Endothelial cell of umbilical vein (primary cell): ENCODE results near the gene URM1. TPM values are rescaled to one million over a fixed set of nuclear protein-coding genes. Genes with fewer than 3 reads are reported as not detected.

Experiments
- BruUV-seq: library from RNA; stranded (reverse); fragments of 400-500 nt; replicated peaks from 2 replicates; lab custom pipeline; 2021; lab: Mats Ljungman, UMichigan
- CTCF ChIA-PET: fragments of 300-600, 350-600 bp; sonication (Branson Sonifier 250); formaldehyde crosslinking; loops from one replicate; lab custom pipeline; 2021; ENCODE audit warnings: antibody characterized with exemption, inconsistent platforms; lab: Charles Lee
- POLR2A ChIA-PET: fragments of 300-600, 350-600 bp; sonication (Branson Sonifier 250); formaldehyde crosslinking; loops from one replicate; lab custom pipeline; 2021; ENCODE audit warnings: antibody characterized with exemption, inconsistent platforms; lab: Charles Lee
- DNase-seq: peaks from one replicate; pipeline ENCODE4 v3.0.0-alpha.2; 2011; ENCODE audit warnings: low read depth, low spot score
- FAIRE-seq: peaks from 2 replicates; lab custom pipeline; 2011; peaks lifted over from hg19 to GRCh38; lab: Jason Lieb, UNC
- H2AFZ ChIP-seq: 2 replicates; pipeline ENCODE4 v1.6.0; 2012; ENCODE audit warnings: low read depth, low read length, control low read depth, inconsistent platforms
- H3K27ac ChIP-seq: 2 replicates; pipeline ENCODE4 v1.5.1; 2011; ENCODE audit warnings: low read depth, mild to moderate bottlenecking, control low read depth, low read length, moderate library complexity; ENCODE audit not compliant: insufficient read depth
- H3K27me3 ChIP-seq, 2 experiments: 2 replicates each; pipeline versions ENCODE4 v1.6.0 to v1.6.1; 2011; ENCODE audit warnings: low read length in 2 of 2, mixed read lengths in 1 of 2; ENCODE audit not compliant: control insufficient read depth in 2 of 2, insufficient read depth in 2 of 2
- H3K36me3 ChIP-seq, 2 experiments: 2 replicates in 1 of 2; 3 replicates in 1 of 2; pipeline ENCODE4 v1.5.1; 2011; ENCODE audit warnings: low read length in 2 of 2, mild to moderate bottlenecking in 1 of 2, moderate library complexity in 1 of 2; ENCODE audit not compliant: control insufficient read depth in 2 of 2, insufficient read depth in 2 of 2; ENCODE audit errors: extremely low read depth in 1 of 2
- H3K4me1 ChIP-seq: 3 replicates; pipeline ENCODE4 v1.5.1; 2011; ENCODE audit warnings: mild to moderate bottlenecking, low read length; ENCODE audit not compliant: control insufficient read depth, insufficient read depth; ENCODE audit errors: extremely low read depth
- H3K4me2 ChIP-seq: 2 replicates; pipeline ENCODE4 v1.6.1; 2011; ENCODE audit warnings: low read length, control low read depth, mixed read lengths; ENCODE audit not compliant: insufficient read depth
- H3K4me3 ChIP-seq, 3 experiments: fragments of 200-600 bp in 1 of 3; sonication (generic), shearing (Covaris generic) in 1 of 3; replicated peaks in 1 of 3; 2 replicates each; pipeline ENCODE4 v1.5.1; 2011 to 2016; ENCODE audit warnings: control low read depth in 3 of 3, low read length in 3 of 3, mild to moderate bottlenecking in 2 of 3, inconsistent platforms in 1 of 3, low read depth in 1 of 3, moderate library complexity in 1 of 3; ENCODE audit not compliant: insufficient read depth in 1 of 3
- H3K79me2 ChIP-seq: 2 replicates; pipeline ENCODE4 v1.6.0; 2012; ENCODE audit warnings: low read length, inconsistent platforms; ENCODE audit not compliant: control insufficient read depth, insufficient read depth
- H3K9ac ChIP-seq: replicated peaks from 2 replicates; pipeline ENCODE3; 2011; ENCODE audit warnings: low read length, control low read depth; ENCODE audit not compliant: insufficient read depth; ENCODE audit errors: extremely low read depth
- H3K9me1 ChIP-seq: replicated peaks from 3 replicates; pipeline ENCODE4 v1.6.0; 2011; ENCODE audit warnings: mild to moderate bottlenecking, low read length; ENCODE audit not compliant: control insufficient read depth, insufficient read depth; ENCODE audit errors: extremely low read depth
- H3K9me3 ChIP-seq: replicated peaks from 2 replicates; pipeline ENCODE4 v1.5.1; 2012; ENCODE audit warnings: low read length, inconsistent platforms; ENCODE audit not compliant: control insufficient read depth, insufficient read depth
- H4K20me1 ChIP-seq: replicated peaks from 2 replicates; pipeline ENCODE3; 2011; ENCODE audit warnings: mild to moderate bottlenecking, low read length; ENCODE audit not compliant: control insufficient read depth, insufficient read depth; ENCODE audit errors: extremely low read depth
- EZH2 ChIP-seq: IDR thresholded peaks from 2 replicates; pipeline ENCODE4 v1.6.1; 2012; ENCODE audit warnings: borderline replicate concordance, low read depth, mild to moderate bottlenecking, moderate library complexity, low read length, inconsistent platforms; ENCODE audit not compliant: severe bottlenecking
- FOS ChIP-seq: IDR thresholded peaks from 2 replicates; pipeline ENCODE4 v1.6.1; 2011; ENCODE audit warnings: mild to moderate bottlenecking, low read length, moderate library complexity, borderline replicate concordance; ENCODE audit not compliant: insufficient read depth
- POLR2A ChIP-seq: IDR thresholded peaks from 2 replicates; pipeline ENCODE4 v1.6.1; 2012; ENCODE audit warnings: low read depth, mild to moderate bottlenecking, control low read depth, low read length
- POLR2AphosphoS5 ChIP-seq: IDR thresholded peaks from 2 replicates; pipeline ENCODE4 v1.6.1; 2012; ENCODE audit warnings: low read depth, mild to moderate bottlenecking, control low read depth, low read length, moderate library complexity; ENCODE audit not compliant: insufficient read depth
- dilution Hi-C: fragments of 300-500 bp; cut with MboI; formaldehyde crosslinking; loops from one replicate; pipeline ENCODE4 v1.15.0; 2019; ENCODE audit warnings: low sequenced_read_pairs; ENCODE audit not compliant: extremely low pct_ligation_motif_present
- intact Hi-C: fragments of 100-400 bp; cut with micrococcal nuclease; formaldehyde crosslinking; loops from one replicate; pipeline ENCODE4 v1.10.0; 2022
- polyA plus RNA-seq, 4 experiments: library from polyadenylated mRNA; depleted of rRNA in 3 of 4; stranded (reverse) in 3 of 4; unstranded in 1 of 4; fragments of >200 nt; gene quantifications; 2 replicates each; pipeline versions ENCODE4 v1.2.1 to v1.2.3, GENCODE V29; 2011 to 2012; ENCODE audit warnings: missing spikeins in 1 of 4
- total RNA-seq: library from RNA; stranded (reverse); gene quantifications from 2 replicates; pipeline ENCODE4 v1.2.3, GENCODE V29; 2021
- TF ChIP-seq, protein P1 (sequence below): IDR thresholded peaks from 2 replicates; pipeline ENCODE4 v1.6.1; 2011; ENCODE audit not compliant: insufficient read depth, insufficient read length
- TF ChIP-seq, protein P2 (sequence below), 2 donors: IDR thresholded peaks; 1 replicate in 1 of 2; 2 replicates in 1 of 2; pipeline ENCODE4 v1.5.1; 2011; ENCODE audit warnings: low read length in 2 of 2, mild to moderate bottlenecking in 2 of 2, moderate library complexity in 2 of 2, control low read depth in 1 of 2, inconsistent platforms in 1 of 2, low read depth in 1 of 2; ENCODE audit not compliant: insufficient read depth in 1 of 2; ENCODE audit errors: extremely low read depth in 1 of 2

URM1 gene
- total and polyA plus RNA-seq, 2 donors (not counting 3 experiments of a cell fraction or from before 2014, with no cell fraction given), result 86.5 to 100 TPM

DNA sequence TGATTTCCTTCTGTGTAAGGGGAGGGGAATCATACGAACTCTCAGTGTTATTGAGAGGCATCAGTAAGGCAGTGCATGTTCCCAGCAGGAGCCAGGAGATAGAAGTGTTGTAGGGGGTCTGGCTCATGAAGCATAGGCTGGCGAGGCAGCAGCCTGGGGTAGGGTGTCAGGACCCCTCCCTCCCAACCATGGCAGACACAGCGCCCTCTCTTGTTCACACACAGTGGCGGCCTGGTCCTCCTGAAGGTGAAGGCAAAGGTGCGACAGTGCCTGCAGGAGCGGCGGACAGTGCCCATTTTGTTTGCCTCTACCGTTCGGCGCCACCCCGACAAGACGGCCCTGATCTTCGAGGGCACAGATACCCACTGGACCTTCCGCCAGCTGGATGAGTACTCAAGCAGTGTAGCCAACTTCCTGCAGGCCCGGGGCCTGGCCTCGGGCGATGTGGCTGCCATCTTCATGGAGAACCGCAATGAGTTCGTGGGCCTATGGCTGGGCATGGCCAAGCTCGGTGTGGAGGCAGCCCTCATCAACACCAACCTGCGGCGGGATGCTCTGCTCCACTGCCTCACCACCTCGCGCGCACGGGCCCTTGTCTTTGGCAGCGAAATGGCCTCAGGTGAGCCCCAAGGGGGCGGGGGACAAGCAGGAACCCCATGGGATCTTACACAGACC, 26.1 kb upstream of the URM1 start:
- intact Hi-C loops (loop anchor here (5.0 kb wide), 1 partner anchor 163 kb away; no protein-coding TSS in a partner anchor), dilution Hi-C loops (no loop called here)
- Histone ChIP-seq H3K4me2 (no peak overlapping the region), H3K27me3 (no peaks in the 10 kb centered on the region), H2AFZ (no peak overlapping the region), H3K9ac (no peak overlapping the region), H3K9me1 (no peaks in the 10 kb centered on the region), H3K4me3 (no peak overlapping the region), H3K4me1 (peaks cover 7% of the 10 kb centered on the region), H4K20me1 (no peaks in the 10 kb centered on the region), H3K27ac (no peak overlapping the region), H3K9me3 (no peaks in the 10 kb centered on the region), H3K79me2 (peaks cover 6% of the 10 kb centered on the region), H3K36me3 (peaks cover 6 to 43% of the 10 kb centered on the region in 2 experiments)
- POLR2A ChIA-PET, result no interaction called here
- FAIRE-seq (no peak), DNase-seq (no peak)
- TF ChIP-seq EZH2, result no peak
- TF ChIP-seq, protein P1, sequence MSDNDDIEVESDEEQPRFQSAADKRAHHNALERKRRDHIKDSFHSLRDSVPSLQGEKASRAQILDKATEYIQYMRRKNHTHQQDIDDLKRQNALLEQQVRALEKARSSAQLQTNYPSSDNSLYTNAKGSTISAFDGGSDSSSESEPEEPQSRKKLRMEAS, result no peak
- TF ChIP-seq POLR2AphosphoS5, result no peak
- TF ChIP-seq, protein P2, sequence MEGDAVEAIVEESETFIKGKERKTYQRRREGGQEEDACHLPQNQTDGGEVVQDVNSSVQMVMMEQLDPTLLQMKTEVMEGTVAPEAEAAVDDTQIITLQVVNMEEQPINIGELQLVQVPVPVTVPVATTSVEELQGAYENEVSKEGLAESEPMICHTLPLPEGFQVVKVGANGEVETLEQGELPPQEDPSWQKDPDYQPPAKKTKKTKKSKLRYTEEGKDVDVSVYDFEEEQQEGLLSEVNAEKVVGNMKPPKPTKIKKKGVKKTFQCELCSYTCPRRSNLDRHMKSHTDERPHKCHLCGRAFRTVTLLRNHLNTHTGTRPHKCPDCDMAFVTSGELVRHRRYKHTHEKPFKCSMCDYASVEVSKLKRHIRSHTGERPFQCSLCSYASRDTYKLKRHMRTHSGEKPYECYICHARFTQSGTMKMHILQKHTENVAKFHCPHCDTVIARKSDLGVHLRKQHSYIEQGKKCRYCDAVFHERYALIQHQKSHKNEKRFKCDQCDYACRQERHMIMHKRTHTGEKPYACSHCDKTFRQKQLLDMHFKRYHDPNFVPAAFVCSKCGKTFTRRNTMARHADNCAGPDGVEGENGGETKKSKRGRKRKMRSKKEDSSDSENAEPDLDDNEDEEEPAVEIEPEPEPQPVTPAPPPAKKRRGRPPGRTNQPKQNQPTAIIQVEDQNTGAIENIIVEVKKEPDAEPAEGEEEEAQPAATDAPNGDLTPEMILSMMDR (IDR thresholded peaks at IDR 0.05; ENCODE audit: extremely low read depth in 1 of 2, insufficient read depth in 1 of 2, low read depth in 1 of 2, low read length in 2 of 2), result no peak
- TF ChIP-seq FOS, result no peak
- TF ChIP-seq POLR2A, result no peak
- BruUV-seq, result no TSS peak
- CTCF ChIA-PET, result interaction anchor here (1.1 kb wide), 1 partner anchor 50 kb away, joined by 5 read pairs; no protein-coding TSS in a partner anchor
